Mucosa of descending colon (tissue), 3 donors: ENCODE data around the gene CHST12. TPM values are rescaled to one million over a fixed set of nuclear protein-coding genes. Genes with fewer than 3 reads are reported as not detected.
"Not testable (repeated sequence)": the region's sequence is repeated elsewhere in the genome, so short reads cannot be mapped to it uniquely, and the experiment has no call there.

Source experiments
- ATAC-seq: fragments of 200-7000 bp; cut with Tn5 transposase; one replicate; pipeline ENCODE4 v1.9.1; 2020; ENCODE audit warnings: mild to moderate bottlenecking, moderate library complexity
- DNase-seq, 3 donors: peaks; one replicate each; pipeline ENCODE4 v3.0.0-alpha.2; 2020
- H3K36me3 ChIP-seq: fragments of 200-600 bp; one replicate; pipeline ENCODE4 v1.8.0; 2021; ENCODE audit warnings: low read depth, mild to moderate bottlenecking
- H3K4me1 ChIP-seq: fragments of 200-600 bp; one replicate; pipeline ENCODE4 v1.8.0; 2021; ENCODE audit warnings: low read depth, mild to moderate bottlenecking
- H3K4me3 ChIP-seq: fragments of 200-600 bp; one replicate; pipeline ENCODE4 v1.8.0; 2021; ENCODE audit warnings: mild to moderate bottlenecking
- H3K9me3 ChIP-seq: fragments of 200-600 bp; one replicate; pipeline ENCODE4 v1.8.0; 2021; ENCODE audit warnings: mild to moderate bottlenecking
- intact Hi-C, 2 donors: fragments of 100-400 bp; cut with DNase I in 1 of 2; cut with micrococcal nuclease in 1 of 2; formaldehyde crosslinking; loops; one replicate each; pipeline versions ENCODE4 v1.11.0 to v1.11.1; 2022; cut with DNase I, micrococcal nuclease
- total RNA-seq, 3 donors: library from RNA; stranded (reverse); fragmentation: NEBNext Ultra II Directional in 2 of 3; extraction: Animal tissue kit (Norgen Biotek cat#: 25700) in 2 of 3; gene quantifications; one replicate each; pipeline versions ENCODE4 v1.2.1 to v1.2.4, GENCODE V29; 2021 to 2023
- TF ChIP-seq, protein P1 (sequence below): fragments of 200-600 bp; IDR thresholded peaks from one replicate; pipeline ENCODE4 v1.8.0; 2022; ENCODE audit warnings: antibody characterized with exemption, mild to moderate bottlenecking
- donor health status: DM: no; HTN: no; CAD: no; lungs with moderate emphysema.
- donor health status: DM: no; HTN: no; CAD: no.
- donor health status: DM: no; HTN: yes; CAD: no.

Gene CHST12
- total RNA-seq, 3 donors from 2014 or later = 10.7 to 20.9 (median 12.2) TPM

DNA sequence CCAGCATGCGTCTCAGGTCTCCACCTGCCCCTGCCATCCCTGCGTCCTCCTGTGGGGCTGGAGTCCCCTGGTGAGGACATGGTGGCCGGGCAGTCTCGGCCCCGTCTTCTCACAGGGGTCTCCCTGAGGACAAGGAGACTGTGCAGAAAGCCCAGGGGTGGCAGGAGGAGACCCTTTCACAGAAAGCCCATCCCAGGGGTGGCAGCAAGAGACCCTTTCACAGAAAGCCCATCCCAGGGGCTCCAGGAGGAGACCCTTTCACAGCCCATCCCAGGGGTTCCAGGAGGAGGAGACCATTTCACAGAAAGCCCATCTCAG, 14.8 kb upstream of the CHST12 start:
- DNase-seq (no peak), ATAC-seq (no peak)
- H3K4me1 ChIP-seq = no peaks in the 10 kb centered on the region
- intact Hi-C loops = no loop called here
- H3K9me3 ChIP-seq = no peaks in the 10 kb centered on the region
- H3K4me3 ChIP-seq = no peak overlapping the region
- TF ChIP-seq, protein P1, sequence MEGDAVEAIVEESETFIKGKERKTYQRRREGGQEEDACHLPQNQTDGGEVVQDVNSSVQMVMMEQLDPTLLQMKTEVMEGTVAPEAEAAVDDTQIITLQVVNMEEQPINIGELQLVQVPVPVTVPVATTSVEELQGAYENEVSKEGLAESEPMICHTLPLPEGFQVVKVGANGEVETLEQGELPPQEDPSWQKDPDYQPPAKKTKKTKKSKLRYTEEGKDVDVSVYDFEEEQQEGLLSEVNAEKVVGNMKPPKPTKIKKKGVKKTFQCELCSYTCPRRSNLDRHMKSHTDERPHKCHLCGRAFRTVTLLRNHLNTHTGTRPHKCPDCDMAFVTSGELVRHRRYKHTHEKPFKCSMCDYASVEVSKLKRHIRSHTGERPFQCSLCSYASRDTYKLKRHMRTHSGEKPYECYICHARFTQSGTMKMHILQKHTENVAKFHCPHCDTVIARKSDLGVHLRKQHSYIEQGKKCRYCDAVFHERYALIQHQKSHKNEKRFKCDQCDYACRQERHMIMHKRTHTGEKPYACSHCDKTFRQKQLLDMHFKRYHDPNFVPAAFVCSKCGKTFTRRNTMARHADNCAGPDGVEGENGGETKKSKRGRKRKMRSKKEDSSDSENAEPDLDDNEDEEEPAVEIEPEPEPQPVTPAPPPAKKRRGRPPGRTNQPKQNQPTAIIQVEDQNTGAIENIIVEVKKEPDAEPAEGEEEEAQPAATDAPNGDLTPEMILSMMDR = no peak
- no peaks in the 10 kb centered on the region for H3K36me3 ChIP-seq

DNA sequence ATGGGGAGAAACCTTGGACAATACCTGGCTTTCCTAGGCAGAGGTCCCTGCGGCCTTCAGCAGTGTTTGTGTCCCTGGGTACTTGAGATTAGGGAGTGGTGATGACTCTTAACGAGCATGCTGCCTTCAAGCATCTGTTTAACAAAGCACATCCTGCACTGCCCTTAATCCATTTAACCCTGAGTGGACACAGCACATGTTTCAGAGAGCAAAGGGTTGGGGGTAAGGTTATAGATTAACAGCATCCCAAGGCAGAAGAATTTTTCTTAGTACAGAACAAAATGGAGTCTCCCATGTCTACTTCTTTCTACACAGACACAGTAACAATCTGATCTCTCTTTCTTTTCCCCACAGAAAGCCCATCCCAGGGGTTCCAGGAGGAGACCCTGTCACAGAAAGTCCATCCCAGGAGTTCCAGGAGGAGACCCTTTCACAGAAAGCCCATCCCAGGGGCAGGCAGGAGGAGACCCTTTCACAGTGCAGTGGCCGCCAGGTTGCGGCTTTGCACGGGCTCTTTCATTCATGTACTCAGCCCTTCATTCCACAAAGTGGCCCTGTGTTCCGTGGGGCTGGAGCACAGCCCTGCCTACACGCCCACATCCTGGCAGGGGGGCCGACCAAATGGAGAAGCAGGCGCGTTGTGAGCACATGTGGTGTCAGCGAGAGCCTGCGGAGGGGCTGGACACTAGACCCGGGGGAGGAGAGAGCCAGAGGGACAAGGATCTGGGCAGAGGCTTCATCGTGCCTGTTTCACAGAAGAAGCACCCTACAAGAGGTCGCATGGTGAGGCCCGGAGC, 13.2 kb upstream of the CHST12 start:
- DNase-seq, H3K9me3 ChIP-seq, H3K4me1 ChIP-seq, H3K36me3 ChIP-seq, intact Hi-C loops, H3K4me3 ChIP-seq: not testable (repeated sequence)
- peak; percentile 27 for ATAC-seq

DNA sequence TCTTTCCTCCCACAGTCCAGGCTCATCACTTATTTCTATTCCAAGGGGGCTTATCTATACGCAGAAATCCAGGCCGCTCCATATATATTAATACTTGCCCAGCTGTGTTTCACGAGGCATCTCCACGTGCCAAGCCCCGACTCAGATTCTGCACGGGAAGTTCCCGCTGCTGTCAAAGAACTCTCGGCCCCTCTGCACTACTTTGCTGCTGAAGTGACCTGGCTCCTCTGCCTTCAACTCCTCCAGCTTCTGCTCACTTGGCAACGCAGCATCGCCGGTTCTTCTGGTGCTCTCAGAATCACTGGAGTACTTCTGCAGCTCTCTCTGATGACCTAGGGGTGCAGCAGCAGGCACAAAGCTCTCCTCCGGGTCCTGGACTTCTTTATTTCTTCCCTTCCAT, 9.7 kb upstream of the CHST12 start:
- TF ChIP-seq, protein P1 = no peak
- H3K9me3 ChIP-seq = no peaks in the 10 kb centered on the region
- no peak for DNase-seq
- intact Hi-C loops = no loop called here
- no peaks in the 10 kb centered on the region for H3K4me1 ChIP-seq
- H3K36me3 ChIP-seq = no peaks in the 10 kb centered on the region
- no peak overlapping the region for H3K4me3 ChIP-seq
- no peak for ATAC-seq

DNA sequence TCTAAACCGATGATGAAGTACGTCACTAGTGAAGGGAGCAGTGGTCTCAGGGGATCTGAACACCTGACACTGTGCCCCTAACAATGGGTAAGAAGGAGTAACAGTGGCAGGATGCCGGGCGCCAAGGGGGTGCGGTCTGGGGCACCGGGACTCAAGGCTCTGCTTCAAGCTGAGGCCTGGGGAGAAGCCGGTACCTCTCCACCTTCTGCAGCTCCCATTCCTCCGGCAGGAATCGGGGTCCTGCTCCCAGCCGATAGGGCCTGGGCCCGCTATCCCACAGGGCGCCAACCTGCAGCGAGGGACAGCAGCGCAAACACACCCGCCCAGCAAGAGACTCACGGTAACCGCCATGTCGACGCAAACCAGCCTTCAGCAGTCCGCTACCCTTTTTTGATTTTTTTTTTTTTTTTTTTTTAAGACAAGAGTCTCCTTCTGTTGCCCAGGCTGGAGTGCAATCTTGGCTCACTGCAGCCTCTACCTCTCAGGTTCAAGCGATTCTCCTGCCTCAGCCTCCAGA, 8.8 kb upstream of the CHST12 start:
- Histone ChIP-seq H3K9me3 (no peaks in the 10 kb centered on the region), H3K36me3 (no peaks in the 10 kb centered on the region), H3K4me1 (no peaks in the 10 kb centered on the region), H3K4me3 (no peak overlapping the region)
- peak in 1 of 3 donors; percentile 38 for DNase-seq
- no peak for ATAC-seq
- TF ChIP-seq, protein P1 = no peak
- intact Hi-C loops = no loop called here

- Histone ChIP-seq H3K4me3 (no peak overlapping the region), H3K9me3 (no peaks in the 10 kb centered on the region), H3K4me1 (peaks cover 3% of the 10 kb centered on the region), H3K36me3 (no peaks in the 10 kb centered on the region)
- intact Hi-C loops = no loop called here
- DNase-seq = no peak
- TF ChIP-seq, protein P1 = no peak
- no peak for ATAC-seq
These were observed 4.9 kb upstream of the CHST12 start for GRCh38 chr7:2398506-2398905.

DNA sequence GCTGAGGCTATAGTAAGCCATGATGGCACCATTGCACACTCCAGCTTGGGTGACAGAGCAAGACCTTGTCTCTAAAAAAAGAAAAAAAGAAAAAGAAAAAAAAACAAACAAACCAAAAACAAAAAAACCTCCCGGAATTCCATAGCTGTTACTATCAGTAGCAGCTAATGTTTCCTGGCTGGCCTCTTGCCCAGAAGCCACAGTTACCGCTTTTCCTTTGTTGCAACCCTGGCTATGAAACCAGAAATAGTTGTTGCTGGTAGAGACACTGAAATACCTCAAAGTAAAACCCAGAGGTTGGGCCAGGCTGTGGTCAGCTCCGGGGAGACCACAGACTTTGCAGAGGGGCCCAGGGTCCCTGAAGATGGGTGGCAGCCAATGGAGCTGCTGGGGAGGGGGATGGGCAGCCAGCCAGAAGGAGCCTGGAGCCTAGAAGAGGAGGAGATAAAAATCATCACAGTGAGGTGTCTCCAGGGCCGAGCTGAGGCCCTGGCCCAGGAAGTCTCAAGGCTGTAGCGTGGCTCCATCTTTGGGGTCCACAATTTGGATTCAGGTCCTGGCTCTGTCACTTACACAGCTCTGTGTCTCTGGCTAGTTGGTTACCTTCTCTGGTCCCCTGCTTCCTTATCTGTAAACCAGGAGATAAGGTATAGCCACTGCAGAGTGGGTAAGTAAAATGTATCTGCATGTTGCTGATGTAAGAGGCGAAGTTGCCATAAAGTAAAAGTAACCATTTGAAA, 3.4 kb upstream of the CHST12 start:
- H3K9me3 ChIP-seq = no peaks in the 10 kb centered on the region
- H3K4me1 ChIP-seq = peaks cover 7% of the 10 kb centered on the region
- intact Hi-C loops = no loop called here
- DNase-seq (peak in 2 of 3 donors; percentile 59 to 76), ATAC-seq (no peak)
- TF ChIP-seq, protein P1 = no peak
- no peaks in the 10 kb centered on the region for H3K36me3 ChIP-seq
- H3K4me3 ChIP-seq = no peak overlapping the region
